Breast epithelium (tissue), 4 donors: ENCODE results near the gene RIMBP2. TPM values are rescaled to one million over a fixed set of nuclear protein-coding genes. Genes with fewer than 3 reads are reported as not detected.

Experiments
- DNase-seq, 2 donors: peaks; one replicate each; pipeline ENCODE4 v3.0.0-alpha.2; 2019; ENCODE audit warnings: low spot score in 2 of 2
- H3K27ac ChIP-seq, 2 donors: fragments of 200-600 bp; sonication (generic) in 1 of 2; one replicate each; pipeline ENCODE4 v1.5.1; 2016 to 2019; ENCODE audit warnings: mild to moderate bottlenecking in 1 of 2
- H3K27me3 ChIP-seq, 2 donors: fragments of 200-600 bp; sonication (generic) in 1 of 2; one replicate each; pipeline versions ENCODE4 v1.5.1 to v1.6.0; 2017 to 2019; ENCODE audit warnings: control low read depth in 1 of 2, mild to moderate bottlenecking in 1 of 2
- H3K36me3 ChIP-seq: fragments of 200-600 bp; one replicate; pipeline ENCODE4 v1.5.1; 2019
- H3K4me1 ChIP-seq, 2 donors: fragments of 200-600 bp; sonication (generic); one replicate each; pipeline ENCODE4 v1.5.1; 2016 to 2019; ENCODE audit warnings: control low read depth in 1 of 2
- H3K4me3 ChIP-seq, 3 donors: fragments of 200-600 bp; sonication (generic); 1 replicate in 2 of 3; 2 replicates in 1 of 3; pipeline ENCODE4 v1.5.1; 2016 to 2019; ENCODE audit warnings: mild to moderate bottlenecking in 3 of 3, moderate library complexity in 2 of 3
- H3K9me3 ChIP-seq, 2 donors: fragments of 200-600 bp; sonication (generic) in 1 of 2; one replicate each; pipeline ENCODE4 v1.5.1; 2016 to 2019; ENCODE audit warnings: control low read depth in 1 of 2
- POLR2A ChIP-seq: fragments of 450-650 bp; IDR thresholded peaks from one replicate; pipeline ENCODE4 v1.6.1; 2016; ENCODE audit warnings: antibody characterized with exemption, mild to moderate bottlenecking, moderate library complexity
- POLR2AphosphoS5 ChIP-seq, 3 donors: sonication (generic); formaldehyde crosslinking; IDR thresholded peaks; one replicate each; pipeline ENCODE4 v1.6.1; 2017; ENCODE audit warnings: antibody characterized with exemption in 3 of 3
- intact Hi-C: fragments of 100-400 bp; cut with DNase I; formaldehyde crosslinking; loops from one replicate; pipeline ENCODE4 v1.15.1; 2023; ENCODE audit warnings: low total_unique reads
- total RNA-seq, 3 donors: library from RNA; depleted of rRNA; stranded (reverse); fragments of >200 nt; gene quantifications; one replicate each; pipeline ENCODE4 v1.1.0, GENCODE V29; 2016
- TF ChIP-seq, protein P1 (sequence below), 3 donors: fragments of 450-650 bp; IDR thresholded peaks; one replicate each; pipeline ENCODE4 v1.5.1; 2016 to 2017; ENCODE audit warnings: antibody characterized with exemption in 3 of 3, mild to moderate bottlenecking in 3 of 3, moderate library complexity in 3 of 3

RIMBP2 gene
- total RNA-seq, 3 donors from 2014 or later: under 0.01 to 0.59 (median under 0.01) TPM

DNA sequence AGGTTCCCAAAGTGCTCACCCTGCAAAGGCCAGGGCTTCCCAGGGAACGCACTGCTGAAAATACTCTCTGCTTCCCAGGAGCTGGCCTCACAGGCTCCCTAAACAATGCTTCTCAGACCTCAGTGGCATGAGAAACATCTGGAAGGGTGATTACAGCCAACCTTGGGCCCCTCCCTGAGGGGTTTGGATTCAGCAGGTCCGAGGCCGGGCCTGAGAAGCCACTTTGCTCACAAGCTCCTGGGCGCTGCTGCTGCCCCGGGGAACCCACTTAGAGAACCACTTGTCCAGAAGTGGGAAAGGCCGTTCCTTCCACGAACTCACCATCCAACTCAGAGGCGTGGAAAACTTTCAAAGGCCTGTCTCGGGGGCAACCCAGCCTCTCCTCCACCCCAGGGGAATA lies 247.9 kb downstream of the RIMBP2 start:
- Histone ChIP-seq H3K9me3 (peaks cover 19 to 28% of the 10 kb centered on the region in 2 donors), H3K4me1 (no peaks in the 10 kb centered on the region), H3K27me3 (no peaks in the 10 kb centered on the region), H3K36me3 (no peaks in the 10 kb centered on the region), H3K27ac (no peak overlapping the region), H3K4me3 (no peak overlapping the region)
- TF ChIP-seq POLR2AphosphoS5 (IDR thresholded peaks at IDR 0.05) (no peak), POLR2A (no peak)
- TF ChIP-seq, protein P1, sequence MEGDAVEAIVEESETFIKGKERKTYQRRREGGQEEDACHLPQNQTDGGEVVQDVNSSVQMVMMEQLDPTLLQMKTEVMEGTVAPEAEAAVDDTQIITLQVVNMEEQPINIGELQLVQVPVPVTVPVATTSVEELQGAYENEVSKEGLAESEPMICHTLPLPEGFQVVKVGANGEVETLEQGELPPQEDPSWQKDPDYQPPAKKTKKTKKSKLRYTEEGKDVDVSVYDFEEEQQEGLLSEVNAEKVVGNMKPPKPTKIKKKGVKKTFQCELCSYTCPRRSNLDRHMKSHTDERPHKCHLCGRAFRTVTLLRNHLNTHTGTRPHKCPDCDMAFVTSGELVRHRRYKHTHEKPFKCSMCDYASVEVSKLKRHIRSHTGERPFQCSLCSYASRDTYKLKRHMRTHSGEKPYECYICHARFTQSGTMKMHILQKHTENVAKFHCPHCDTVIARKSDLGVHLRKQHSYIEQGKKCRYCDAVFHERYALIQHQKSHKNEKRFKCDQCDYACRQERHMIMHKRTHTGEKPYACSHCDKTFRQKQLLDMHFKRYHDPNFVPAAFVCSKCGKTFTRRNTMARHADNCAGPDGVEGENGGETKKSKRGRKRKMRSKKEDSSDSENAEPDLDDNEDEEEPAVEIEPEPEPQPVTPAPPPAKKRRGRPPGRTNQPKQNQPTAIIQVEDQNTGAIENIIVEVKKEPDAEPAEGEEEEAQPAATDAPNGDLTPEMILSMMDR (IDR thresholded peaks at IDR 0.05): no peak
- intact Hi-C loops: no loop called here
- DNase-seq: no peak

DNA sequence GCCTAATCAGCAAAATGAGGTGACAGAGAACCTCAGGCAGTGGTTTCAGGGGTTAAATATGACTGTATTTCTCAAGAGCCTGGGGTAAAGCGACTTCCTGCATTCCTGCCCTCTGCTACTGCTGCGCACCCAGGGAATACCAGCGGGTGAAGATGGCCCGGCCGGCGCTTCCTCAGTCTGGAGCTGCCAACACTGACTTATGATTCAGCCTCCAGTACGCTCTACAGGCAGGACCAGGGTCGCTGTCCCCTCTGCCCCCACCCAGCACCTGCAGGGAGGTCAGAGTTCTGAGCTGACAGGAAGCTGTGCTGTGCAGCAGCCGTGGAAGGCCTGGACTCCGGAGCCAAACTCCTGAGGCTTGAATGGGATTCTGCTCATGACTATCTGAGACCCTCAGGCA lies 250.5 kb downstream of the RIMBP2 start:
- no peaks in the 10 kb centered on the region for H3K27me3 ChIP-seq
- intact Hi-C loops: no loop called here
- TF ChIP-seq POLR2A (no peak), POLR2AphosphoS5 (IDR thresholded peaks at IDR 0.05) (no peak)
- TF ChIP-seq, protein P1 (IDR thresholded peaks at IDR 0.05): no peak
- H3K36me3 ChIP-seq: no peaks in the 10 kb centered on the region
- H3K9me3 ChIP-seq: peaks cover 19 to 28% of the 10 kb centered on the region in 2 donors
- H3K4me1 ChIP-seq: no peaks in the 10 kb centered on the region
- H3K27ac ChIP-seq: no peak overlapping the region
- no peak overlapping the region for H3K4me3 ChIP-seq
- DNase-seq: no peak

DNA sequence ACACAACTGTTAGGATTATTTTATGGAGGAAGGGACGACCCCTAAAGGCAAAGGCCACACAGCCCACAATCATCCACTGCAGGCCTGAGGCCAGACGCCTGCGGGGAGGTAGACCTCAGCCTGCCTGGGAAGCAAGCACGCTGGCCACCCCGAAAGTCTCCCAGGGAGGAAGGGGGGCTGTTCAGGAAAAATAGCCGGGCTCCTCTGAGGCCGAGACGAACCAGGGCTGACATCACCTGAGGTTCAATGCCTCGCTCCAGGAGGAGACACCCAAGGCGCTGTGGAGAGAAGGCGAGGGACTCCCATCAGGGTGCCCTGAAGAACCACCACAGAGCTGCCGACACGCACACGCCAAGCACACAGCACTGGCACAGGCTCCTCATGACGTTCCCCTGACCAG lies 251.1 kb downstream of the RIMBP2 start:
- peaks cover 19 to 28% of the 10 kb centered on the region in 2 donors for H3K9me3 ChIP-seq
- no peaks in the 10 kb centered on the region for H3K27me3 ChIP-seq
- intact Hi-C loops: no loop called here
- H3K4me3 ChIP-seq: no peak overlapping the region
- H3K36me3 ChIP-seq: no peaks in the 10 kb centered on the region
- H3K27ac ChIP-seq: no peak overlapping the region
- H3K4me1 ChIP-seq: no peaks in the 10 kb centered on the region
- TF ChIP-seq, protein P1 (IDR thresholded peaks at IDR 0.05): no peak
- TF ChIP-seq POLR2AphosphoS5 (IDR thresholded peaks at IDR 0.05) (no peak), POLR2A (no peak)
- no peak for DNase-seq

DNA sequence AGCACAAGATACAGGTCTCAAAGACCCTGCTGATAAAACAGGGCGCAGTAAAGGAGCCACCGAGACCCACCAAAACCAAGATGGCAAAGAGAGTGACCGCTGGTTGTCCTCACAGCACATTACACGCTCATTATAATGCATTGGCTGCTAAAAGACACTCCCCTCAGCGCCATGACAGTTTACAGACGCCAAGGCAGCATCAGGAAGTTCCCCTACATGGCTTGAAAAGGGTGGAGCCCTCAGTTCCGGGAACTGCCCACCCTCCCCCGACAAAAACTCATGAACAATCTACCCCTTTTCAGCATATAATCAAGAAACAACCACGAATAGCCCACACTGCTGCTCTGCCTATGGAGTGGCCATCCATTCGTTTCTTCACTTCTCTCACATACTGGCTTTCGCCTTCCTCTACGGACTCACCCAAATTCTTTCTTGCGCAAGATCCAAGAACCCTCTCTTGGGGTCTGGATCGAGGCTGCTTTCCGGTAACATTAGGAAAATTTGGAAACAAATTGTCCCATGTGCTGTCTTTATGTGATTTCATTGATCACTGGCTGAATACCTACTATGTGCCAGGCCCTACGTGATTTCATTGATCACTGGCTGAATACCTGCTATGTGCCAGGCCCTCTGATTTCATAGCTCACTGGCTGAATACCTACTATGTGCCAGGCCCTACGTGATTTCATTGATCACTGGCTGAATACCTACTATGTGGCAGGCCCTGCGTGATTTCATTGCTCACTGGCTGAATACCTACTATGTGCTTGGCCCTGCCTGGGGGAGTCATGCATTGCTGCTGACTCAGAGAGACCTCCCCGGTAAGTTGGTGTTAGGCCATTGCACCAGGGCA lies 252.1 kb downstream of the RIMBP2 start:
- Histone ChIP-seq H3K4me3 (no peak overlapping the region), H3K9me3 (peaks cover 17 to 21% of the 10 kb centered on the region in 2 donors), H3K36me3 (no peaks in the 10 kb centered on the region), H3K4me1 (no peaks in the 10 kb centered on the region), H3K27ac (no peak overlapping the region), H3K27me3 (no peaks in the 10 kb centered on the region)
- DNase-seq: no peak
- TF ChIP-seq POLR2A (no peak), POLR2AphosphoS5 (IDR thresholded peaks at IDR 0.05) (no peak)
- TF ChIP-seq, protein P1 (IDR thresholded peaks at IDR 0.05): no peak
- intact Hi-C loops: no loop called here

DNA sequence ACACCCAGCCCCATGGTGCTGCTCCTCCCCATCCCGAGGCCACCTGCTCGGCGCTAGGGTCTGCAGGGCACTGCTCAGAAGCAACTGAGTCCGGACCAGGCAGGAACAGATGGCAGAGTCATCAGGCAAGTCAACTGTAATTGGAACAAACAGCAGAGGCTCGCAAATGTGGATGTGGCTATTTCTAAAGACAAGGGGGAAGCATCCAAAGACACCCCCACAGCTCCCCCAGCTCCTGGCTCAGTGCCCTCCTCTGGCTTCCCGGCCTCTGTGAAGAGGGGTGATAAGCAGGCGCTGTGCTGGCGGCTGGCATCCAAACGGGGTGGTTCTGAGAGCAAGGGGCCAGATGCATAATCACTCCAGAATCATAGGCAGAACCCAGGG lies 252.8 kb downstream of the RIMBP2 start:
- no peaks in the 10 kb centered on the region for H3K36me3 ChIP-seq
- intact Hi-C loops: no loop called here
- H3K4me1 ChIP-seq: no peaks in the 10 kb centered on the region
- peaks cover 9 to 13% of the 10 kb centered on the region in 2 donors for H3K9me3 ChIP-seq
- H3K4me3 ChIP-seq: no peak overlapping the region
- no peaks in the 10 kb centered on the region for H3K27me3 ChIP-seq
- H3K27ac ChIP-seq: no peak overlapping the region
- TF ChIP-seq POLR2AphosphoS5 (IDR thresholded peaks at IDR 0.05) (no peak), POLR2A (no peak)
- TF ChIP-seq, protein P1 (IDR thresholded peaks at IDR 0.05): no peak
- DNase-seq: no peak
